SK-N-MC (cell line): Measurements from ENCODE around the gene KRT72.

Source experiments
- DNase-seq: peaks from one replicate; pipeline ENCODE4 v3.0.0-alpha.2; 2011; ENCODE audit warnings: low read depth, low spot score
- H3K27ac ChIP-seq: fragments of 200-600 bp; sonication (generic); 2 replicates; pipeline ENCODE4 v1.5.1; 2016; ENCODE audit warnings: mixed run types
- H3K36me3 ChIP-seq: fragments of 200-600 bp; sonication (generic); 2 replicates; pipeline ENCODE4 v1.6.1; 2017; ENCODE audit warnings: antibody characterized with exemption, low read length, mixed read lengths; ENCODE audit not compliant: insufficient read depth
- H3K4me3 ChIP-seq: fragments of 200-600 bp; sonication (generic); 2 replicates; pipeline ENCODE4 v1.5.1; 2016
- H3K9ac ChIP-seq: fragments of 200-600 bp; sonication (generic); 2 replicates; pipeline ENCODE4 v1.8.0; 2017; ENCODE audit warnings: mixed run types, mixed read lengths; ENCODE audit not compliant: insufficient read length
- H3K9me3 ChIP-seq: fragments of 200-600 bp; sonication (generic); 2 replicates; pipeline ENCODE4 v1.6.1; 2017; ENCODE audit warnings: low read depth, mild to moderate bottlenecking, antibody characterized with exemption, low read length, moderate library complexity, mixed read lengths
- EZH2 ChIP-seq: fragments of 200-600 bp; sonication (generic); IDR thresholded peaks from one replicate; pipeline ENCODE4 v1.6.1; 2017; ENCODE audit warnings: antibody characterized with exemption
- FOXP2 ChIP-seq: optimal IDR thresholded peaks from 2 replicates; pipeline ENCODE3; 2011; ENCODE audit warnings: mild to moderate bottlenecking, moderate library complexity; ENCODE audit not compliant: insufficient read depth; ENCODE audit errors: extremely low read length, control extremely low read depth
- POLR2AphosphoS5 ChIP-seq: IDR thresholded peaks from 2 replicates; pipeline ENCODE4 v1.6.1; 2012; ENCODE audit warnings: mild to moderate bottlenecking, low read depth, low read length, borderline replicate concordance

KRT72 gene

GRCh38 chr12:52627395-52628110 is 26.3 kb upstream of the KRT72 start:
- Histone ChIP-seq H3K36me3 (no peaks in the 10 kb centered on the region), H3K4me3 (no peak overlapping the region), H3K9me3 (no peaks in the 10 kb centered on the region), H3K9ac (no peak overlapping the region), H3K27ac (no peak overlapping the region)
- no peak for TF ChIP-seq EZH2
- TF ChIP-seq POLR2AphosphoS5 = no peak
- no peak for TF ChIP-seq FOXP2
- no peak for DNase-seq

DNA sequence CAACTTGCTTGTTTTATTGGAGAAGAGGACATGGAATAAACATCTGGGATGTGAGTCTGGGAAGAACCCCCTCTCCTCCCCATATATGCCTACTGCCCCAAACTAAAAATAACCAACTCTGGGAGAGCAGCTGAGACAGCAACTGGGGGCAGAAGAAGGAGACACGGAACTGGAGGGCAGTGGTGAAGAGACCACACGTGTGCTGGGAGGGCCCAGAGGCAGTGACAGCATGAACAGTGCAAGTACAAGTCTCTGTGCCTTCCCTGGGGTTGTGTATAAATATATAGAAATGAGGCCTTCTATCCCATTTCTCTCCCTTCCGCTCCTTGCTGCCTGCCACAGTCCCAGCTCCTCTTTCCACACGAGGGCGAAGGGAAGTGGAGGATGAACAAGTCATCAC is 21.1 kb upstream of the KRT72 start:
- no peak overlapping the region for H3K4me3 ChIP-seq
- H3K9me3 ChIP-seq = no peaks in the 10 kb centered on the region
- TF ChIP-seq POLR2AphosphoS5 (no peak), EZH2 (no peak), FOXP2 (no peak)
- H3K9ac ChIP-seq = no peak overlapping the region
- DNase-seq = no peak
- H3K36me3 ChIP-seq = no peaks in the 10 kb centered on the region
- H3K27ac ChIP-seq = no peak overlapping the region

DNA sequence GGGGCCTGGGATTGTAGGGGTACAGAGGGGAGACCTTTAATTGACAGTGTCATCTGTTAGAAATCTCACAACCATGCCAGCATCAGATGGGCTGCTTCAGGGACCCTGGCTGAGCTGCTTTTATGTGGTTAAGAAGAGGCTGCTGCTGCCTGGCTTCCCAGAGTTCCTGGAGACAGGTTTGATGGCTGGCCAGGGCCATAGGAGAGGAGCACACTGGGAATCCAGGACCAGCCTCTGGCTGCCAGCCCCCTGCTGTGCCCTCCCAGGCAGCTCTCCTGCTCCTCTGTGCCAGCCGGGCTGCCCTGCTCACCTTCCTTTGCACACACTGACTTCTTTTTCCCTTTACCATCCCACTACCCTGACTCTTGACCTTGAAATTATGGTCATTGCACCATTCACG is 17.6 kb upstream of the KRT72 start:
- Histone ChIP-seq H3K27ac (no peak overlapping the region), H3K4me3 (no peak overlapping the region), H3K9me3 (no peaks in the 10 kb centered on the region), H3K9ac (no peak overlapping the region), H3K36me3 (no peaks in the 10 kb centered on the region)
- no peak for DNase-seq
- TF ChIP-seq POLR2AphosphoS5 (no peak), FOXP2 (no peak), EZH2 (no peak)

DNA sequence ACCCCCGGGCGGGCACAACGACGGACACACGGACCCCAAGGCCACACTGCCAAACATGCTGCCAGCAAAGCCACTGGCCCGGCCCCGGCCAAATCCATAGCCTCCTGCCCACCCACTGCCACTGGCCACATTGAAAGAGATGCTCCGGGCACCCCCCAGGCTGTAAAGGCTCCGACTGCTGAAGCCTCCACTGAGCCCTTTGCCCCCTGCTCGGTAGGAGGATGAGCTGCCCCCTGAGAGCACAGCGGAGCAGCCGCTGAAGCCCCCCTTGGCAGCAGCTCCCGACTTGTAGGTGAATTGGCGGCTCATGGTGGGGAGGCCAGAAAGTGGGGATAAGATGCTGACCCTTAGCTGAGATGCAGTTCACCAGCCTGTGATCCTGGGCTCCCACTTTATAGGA is 17.0 kb upstream of the KRT72 start, which contains the start of gene KRT73:
Gene KRT73, minus strand, starts transcription at position 344 of the 400 bp plus-strand sequence. Its CDS starts 35 bp downstream, at position 309.
- TF ChIP-seq FOXP2 = no peak
- TF ChIP-seq EZH2 = no peak
- H3K27ac ChIP-seq = no peak within 1 kb of the TSS
- DNase-seq = no peak
- H3K9ac ChIP-seq = no peak within 1 kb of the TSS
- no peaks in the 10 kb centered on the region for H3K36me3 ChIP-seq
- no peaks in the 10 kb centered on the region for H3K9me3 ChIP-seq
- H3K4me3 ChIP-seq = no peak within 1 kb of the TSS

DNA sequence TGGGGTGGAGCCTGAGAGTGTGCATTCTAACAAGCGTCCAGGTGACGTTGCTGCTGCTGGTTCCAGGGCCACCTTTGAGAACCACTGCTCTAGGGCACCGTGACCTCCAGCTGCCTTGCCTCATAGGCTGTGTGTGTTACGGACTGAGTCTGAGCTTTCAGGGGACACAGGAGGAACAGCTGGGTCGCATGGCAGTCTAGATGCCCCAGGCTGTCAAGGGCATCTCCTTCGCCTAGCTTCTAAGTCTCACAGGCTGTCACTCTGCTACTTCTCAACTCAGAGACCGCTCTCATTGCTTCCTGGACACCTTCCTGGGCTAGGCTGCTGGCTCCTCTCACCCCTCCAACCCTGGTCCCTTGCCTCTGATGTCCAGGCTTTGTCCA is 16.1 kb upstream of the KRT72 start:
- no peaks in the 10 kb centered on the region for H3K9me3 ChIP-seq

GRCh38 chr12:52616680-52617402 is 15.6 kb upstream of the KRT72 start:
- no peaks in the 10 kb centered on the region for H3K36me3 ChIP-seq
- H3K4me3 ChIP-seq = no peak overlapping the region
- H3K27ac ChIP-seq = no peak overlapping the region
- TF ChIP-seq POLR2AphosphoS5 (no peak), EZH2 (no peak), FOXP2 (no peak)
- no peak overlapping the region for H3K9ac ChIP-seq
- no peak for DNase-seq
- no peaks in the 10 kb centered on the region for H3K9me3 ChIP-seq

More for the DNA sequence above, 16.1 kb upstream of the KRT72 start:
- no peaks in the 10 kb centered on the region for H3K36me3 ChIP-seq
- TF ChIP-seq EZH2 (no peak), FOXP2 (no peak), POLR2AphosphoS5 (no peak)
- no peak overlapping the region for H3K9ac ChIP-seq
- DNase-seq = no peak
- H3K27ac ChIP-seq = no peak overlapping the region
- no peak overlapping the region for H3K4me3 ChIP-seq

DNA sequence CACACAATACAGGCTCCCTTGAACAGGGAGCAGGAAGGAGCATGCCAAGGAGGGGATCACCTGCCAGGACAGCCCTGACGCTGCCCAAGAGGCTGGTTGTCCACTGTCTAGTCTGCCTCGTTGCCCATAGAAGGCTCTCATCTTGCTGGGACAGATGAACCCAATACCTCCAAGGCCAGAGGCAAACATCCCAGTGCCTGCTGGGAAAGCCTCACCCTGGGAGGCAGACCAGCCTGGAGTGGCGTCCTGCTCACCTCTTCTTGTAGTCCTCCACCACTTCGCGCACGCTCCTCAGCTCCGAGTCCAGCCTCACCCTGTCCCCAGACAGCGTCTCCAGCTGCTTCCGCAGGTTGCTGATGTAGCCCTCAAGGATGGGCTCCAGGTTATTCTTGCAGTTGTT is 14.6 kb upstream of the KRT72 start:
- H3K36me3 ChIP-seq = no peaks in the 10 kb centered on the region
- H3K4me3 ChIP-seq = no peak overlapping the region
- no peak for TF ChIP-seq FOXP2
- TF ChIP-seq POLR2AphosphoS5 = no peak
- no peak for TF ChIP-seq EZH2
- H3K9me3 ChIP-seq = no peaks in the 10 kb centered on the region
- no peak for DNase-seq
- H3K27ac ChIP-seq = no peak overlapping the region
- H3K9ac ChIP-seq = no peak overlapping the region

GRCh38 chr12:52615208-52615868 is 14.1 kb upstream of the KRT72 start:
- H3K9me3 ChIP-seq = no peaks in the 10 kb centered on the region
- no peaks in the 10 kb centered on the region for H3K36me3 ChIP-seq
- TF ChIP-seq POLR2AphosphoS5 = no peak
- no peak for TF ChIP-seq FOXP2
- no peak for TF ChIP-seq EZH2
- no peak for DNase-seq
- H3K4me3 ChIP-seq = no peak overlapping the region
- H3K9ac ChIP-seq = no peak overlapping the region
- no peak overlapping the region for H3K27ac ChIP-seq
